Measurements from ENCODE around the gene CHRM4.

Gene CHRM4

GRCh38 chr11:46369458-46370152, 22.0 kb downstream of the CHRM4 start:
- no peak for DNase-seq (ENCODE audit: low read depth in 1 of 2, low spot score in 1 of 2)

GRCh38 chr11:46367916-46368267, 23.7 kb downstream of the CHRM4 start:
- DNase-seq (ENCODE audit: low read depth in 1 of 2, low spot score in 1 of 2), result no peak

- peak; percentile 61 to 62 for DNase-seq (ENCODE audit: low read depth in 1 of 2, low spot score in 1 of 2)
These were observed 24.2 kb downstream of the CHRM4 start for GRCh38 chr11:46367244-46367915.

- DNase-seq (ENCODE audit: low read depth in 1 of 2, low spot score in 1 of 2), result no peak
These were observed 24.9 kb downstream of the CHRM4 start for GRCh38 chr11:46366661-46367161.

- DNase-seq (ENCODE audit: low read depth in 1 of 2, low spot score in 1 of 2), result no peak
These were observed 25.3 kb downstream of the CHRM4 start for GRCh38 chr11:46366260-46366659.

GRCh38 chr11:46364791-46365190, 26.8 kb downstream of the CHRM4 start:
- DNase-seq (ENCODE audit: low read depth in 1 of 2, low spot score in 1 of 2), result no peak

- no peak for DNase-seq (ENCODE audit: low read depth in 1 of 2, low spot score in 1 of 2)
These were observed 27.5 kb downstream of the CHRM4 start for GRCh38 chr11:46364056-46364455.

GRCh38 chr11:46363455-46364005, 28.0 kb downstream of the CHRM4 start:
- no peak for DNase-seq (ENCODE audit: low read depth in 1 of 2, low spot score in 1 of 2)

GRCh38 chr11:46363031-46363407, 28.6 kb downstream of the CHRM4 start:
- no peak for DNase-seq (ENCODE audit: low read depth in 1 of 2, low spot score in 1 of 2)

GRCh38 chr11:46362156-46363030, 29.2 kb downstream of the CHRM4 start:
- DNase-seq (ENCODE audit: low read depth in 1 of 2, low spot score in 1 of 2), result no peak

GRCh38 chr11:46361283-46362155, 30.1 kb downstream of the CHRM4 start:
- DNase-seq (ENCODE audit: low read depth in 1 of 2, low spot score in 1 of 2), result peak in 1 of 2 donors; percentile 50

GRCh38 chr11:46360878-46361277, 30.7 kb downstream of the CHRM4 start:
- no peak for DNase-seq (ENCODE audit: low read depth in 1 of 2, low spot score in 1 of 2)

- DNase-seq (ENCODE audit: low read depth in 1 of 2, low spot score in 1 of 2), result no peak
These were observed 31.6 kb downstream of the CHRM4 start for GRCh38 chr11:46359953-46360352.

- DNase-seq (ENCODE audit: low read depth in 1 of 2, low spot score in 1 of 2), result no peak
These were observed 34.1 kb downstream of the CHRM4 start for GRCh38 chr11:46357483-46357936.

GRCh38 chr11:46356924-46357482, 34.6 kb downstream of the CHRM4 start:
- DNase-seq (ENCODE audit: low read depth in 1 of 2, low spot score in 1 of 2), result no peak

GRCh38 chr11:46353698-46354097, 37.9 kb downstream of the CHRM4 start:
- DNase-seq (ENCODE audit: low read depth in 1 of 2, low spot score in 1 of 2), result no peak

GRCh38 chr11:46352063-46352841, 39.3 kb downstream of the CHRM4 start:
- peak; percentile 50 to 60 for DNase-seq (ENCODE audit: low read depth in 1 of 2, low spot score in 1 of 2)

GRCh38 chr11:46351606-46352005, 40.0 kb downstream of the CHRM4 start:
- DNase-seq (ENCODE audit: low read depth in 1 of 2, low spot score in 1 of 2), result no peak

GRCh38 chr11:46351148-46351547, 40.4 kb downstream of the CHRM4 start:
- DNase-seq (ENCODE audit: low read depth in 1 of 2, low spot score in 1 of 2), result no peak

Data from activated CD4-positive, alpha-beta T cell treated with anti-CD3 and anti-CD28 coated beads, Interleukin-2, amount 50 U/mL, for 24 hours (primary cell).